H1 (cell line): ENCODE results near the gene CERT1.
A peak's percentile ranks its signal among the peaks of the same experiment; 100 is the strongest.

Experiments
- BRCA1 ChIP-seq: IDR thresholded peaks from 2 replicates; pipeline ENCODE4 v1.6.1; 2012; ENCODE audit warnings: low read depth, low read length, improper control_type of control experiment
- CREB1 ChIP-seq: IDR thresholded peaks from 2 replicates; pipeline ENCODE4 v1.6.1; 2012; ENCODE audit warnings: inconsistent platforms
- CTCF ChIP-seq, 3 experiments: IDR thresholded peaks; 1 replicate in 2 of 3; 2 replicates in 1 of 3; pipeline versions ENCODE4 v1.5.1 to v1.6.1; 2011; ENCODE audit warnings: low read length in 3 of 3, mild to moderate bottlenecking in 3 of 3, inconsistent platforms in 2 of 3, low read depth in 1 of 3, moderate library complexity in 1 of 3; ENCODE audit not compliant: insufficient read depth in 1 of 3; ENCODE audit errors: control extremely low read depth in 1 of 3
- EZH2 ChIP-seq: fragments of 200-600 bp; sonication (generic); IDR thresholded peaks from 2 replicates; pipeline ENCODE4 v1.7.1; 2012; ENCODE audit warnings: low read depth, mild to moderate bottlenecking, moderate library complexity, low read length, inconsistent platforms; ENCODE audit not compliant: severe bottlenecking
- KDM1A ChIP-seq: fragments of 200-600, 300-600 bp; sonication (generic); IDR thresholded peaks from 2 replicates; pipeline ENCODE4 v1.7.1; 2016; ENCODE audit warnings: mild to moderate bottlenecking, low read length, borderline replicate concordance
- POLR2A ChIP-seq, 2 experiments: IDR thresholded peaks; 1 replicate in 1 of 2; 2 replicates in 1 of 2; pipeline ENCODE4 v1.6.1; 2011; ENCODE audit warnings: low read depth in 2 of 2, low read length in 2 of 2, mild to moderate bottlenecking in 2 of 2; ENCODE audit errors: control extremely low read depth in 1 of 2
- TAF1 ChIP-seq: IDR thresholded peaks from 2 replicates; pipeline ENCODE4 v1.6.1; 2011; ENCODE audit warnings: mild to moderate bottlenecking, low read depth, low read length
- TBP ChIP-seq: IDR thresholded peaks from 2 replicates; pipeline ENCODE4 v1.6.1; 2011; ENCODE audit warnings: low read depth, low read length, improper control_type of control experiment
- TCF12 ChIP-seq: IDR thresholded peaks from 2 replicates; pipeline ENCODE4 v1.6.1; 2011; ENCODE audit warnings: low read depth, mild to moderate bottlenecking, low read length
- ZNF274 ChIP-seq: IDR thresholded peaks from 2 replicates; pipeline ENCODE4 v1.7.0; 2012; ENCODE audit warnings: low read length, borderline replicate concordance; ENCODE audit errors: extremely low read depth

DNA sequence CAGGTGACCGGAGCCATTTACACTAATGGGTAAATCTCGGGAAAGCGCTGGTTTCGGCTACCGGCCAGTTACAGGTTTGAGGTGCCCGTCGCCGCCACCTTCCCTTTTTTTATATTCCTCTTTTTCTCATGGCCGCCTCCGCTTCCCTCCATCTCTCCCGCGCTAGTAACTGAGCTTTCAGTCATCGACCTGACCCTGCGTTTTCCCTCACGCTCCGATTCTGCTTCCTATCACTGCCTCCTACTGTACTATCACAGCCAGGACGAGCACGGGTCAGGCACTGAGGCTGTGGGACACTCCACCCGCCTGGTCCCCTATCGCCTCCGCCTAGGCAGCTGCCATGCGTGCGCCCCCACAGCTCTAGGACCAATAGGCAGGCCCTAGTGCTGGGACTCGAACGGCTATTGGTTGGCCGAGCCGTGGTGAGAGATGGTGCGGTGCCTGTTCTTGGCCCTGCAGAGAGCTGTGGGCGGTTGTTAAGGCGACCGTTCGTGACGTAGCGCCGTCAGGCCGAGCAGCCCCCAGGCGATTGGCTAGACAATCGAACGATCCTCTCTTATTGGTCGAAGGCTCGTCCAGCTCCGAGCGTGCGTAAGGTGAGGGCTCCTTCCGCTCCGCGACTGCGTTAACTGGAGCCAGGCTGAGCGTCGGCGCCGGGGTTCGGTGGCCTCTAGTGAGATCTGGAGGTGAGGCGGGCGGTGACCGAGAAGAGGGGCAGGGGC lies 174.7 kb downstream of the CERT1 start, which contains the start of gene HMGCR:
- TF ChIP-seq CTCF (IDR thresholded peaks at IDR 0.05; ENCODE audit: control extremely low read depth in 1 of 3, insufficient read depth in 1 of 3, low read depth in 1 of 3, low read length in 3 of 3), result peak; percentile 56 to 69 (median 67)
- no peak for TF ChIP-seq TCF12
- no peak for TF ChIP-seq KDM1A
- TF ChIP-seq TBP, result peak; percentile 85
- TF ChIP-seq BRCA1, result 0 out of 2 replicates have a peak, but pooled peaks have one; percentile 24
- TF ChIP-seq POLR2A (IDR thresholded peaks at IDR 0.05; ENCODE audit: control extremely low read depth in 1 of 2, low read depth in 2 of 2, low read length in 2 of 2), result peak; percentile 92 to 93
- no peak for TF ChIP-seq ZNF274
- TF ChIP-seq TAF1, result peak; percentile 92
- peak; percentile 89 for TF ChIP-seq CREB1
- TF ChIP-seq EZH2, result no peak
